Measurements from ENCODE around the gene FCSK. TPM values are rescaled to one million over a fixed set of nuclear protein-coding genes. Genes with fewer than 3 reads are reported as not detected.

FCSK gene
- total and polyA plus RNA-seq, 2 of the 13 experiments (the other 11 are each of a cell fraction or from before 2014, with no cell fraction given) = 9.1 to 19.2 TPM

DNA sequence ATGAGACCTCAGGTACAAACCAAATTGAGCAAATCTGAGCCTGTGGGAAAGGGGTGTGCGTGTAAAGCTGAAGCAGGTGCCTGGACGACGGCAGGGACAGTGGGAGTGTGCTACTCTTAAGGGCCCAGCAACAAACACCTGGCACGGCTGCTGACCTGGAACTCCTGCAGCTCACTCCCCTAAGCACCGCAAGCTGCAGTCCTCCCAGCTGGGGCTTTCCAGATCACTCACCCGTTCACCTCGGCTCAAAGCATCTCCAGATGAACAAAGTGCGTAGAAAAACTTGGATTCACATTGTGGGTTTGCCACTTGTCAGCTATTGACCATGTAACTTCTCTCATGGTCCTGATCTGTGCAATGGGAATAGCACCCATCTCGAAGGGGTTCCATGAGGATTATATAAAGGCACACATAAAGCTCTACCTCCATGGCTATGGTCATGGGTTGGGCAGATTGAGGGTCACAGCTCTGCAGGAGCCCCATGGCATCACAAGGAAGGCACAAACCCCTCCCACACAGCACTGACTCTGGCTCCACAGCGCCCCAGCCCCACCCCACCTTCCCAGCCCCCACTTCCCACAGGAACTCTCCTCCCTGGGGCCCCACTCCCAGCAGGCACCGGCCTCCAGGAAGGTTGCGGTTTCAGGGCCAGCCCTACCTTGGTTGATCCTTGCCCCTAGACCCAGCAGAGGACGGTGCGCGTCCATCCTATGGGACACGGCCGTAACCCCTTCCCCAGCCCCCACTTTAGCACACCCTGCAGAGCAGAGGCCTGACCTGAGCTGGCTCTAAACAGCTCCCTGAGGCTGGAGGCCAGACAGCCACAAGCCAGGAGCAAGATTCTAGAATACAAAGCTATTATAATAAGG lies 37.4 kb upstream of the FCSK start (continued):
- TF ChIP-seq, protein P1, sequence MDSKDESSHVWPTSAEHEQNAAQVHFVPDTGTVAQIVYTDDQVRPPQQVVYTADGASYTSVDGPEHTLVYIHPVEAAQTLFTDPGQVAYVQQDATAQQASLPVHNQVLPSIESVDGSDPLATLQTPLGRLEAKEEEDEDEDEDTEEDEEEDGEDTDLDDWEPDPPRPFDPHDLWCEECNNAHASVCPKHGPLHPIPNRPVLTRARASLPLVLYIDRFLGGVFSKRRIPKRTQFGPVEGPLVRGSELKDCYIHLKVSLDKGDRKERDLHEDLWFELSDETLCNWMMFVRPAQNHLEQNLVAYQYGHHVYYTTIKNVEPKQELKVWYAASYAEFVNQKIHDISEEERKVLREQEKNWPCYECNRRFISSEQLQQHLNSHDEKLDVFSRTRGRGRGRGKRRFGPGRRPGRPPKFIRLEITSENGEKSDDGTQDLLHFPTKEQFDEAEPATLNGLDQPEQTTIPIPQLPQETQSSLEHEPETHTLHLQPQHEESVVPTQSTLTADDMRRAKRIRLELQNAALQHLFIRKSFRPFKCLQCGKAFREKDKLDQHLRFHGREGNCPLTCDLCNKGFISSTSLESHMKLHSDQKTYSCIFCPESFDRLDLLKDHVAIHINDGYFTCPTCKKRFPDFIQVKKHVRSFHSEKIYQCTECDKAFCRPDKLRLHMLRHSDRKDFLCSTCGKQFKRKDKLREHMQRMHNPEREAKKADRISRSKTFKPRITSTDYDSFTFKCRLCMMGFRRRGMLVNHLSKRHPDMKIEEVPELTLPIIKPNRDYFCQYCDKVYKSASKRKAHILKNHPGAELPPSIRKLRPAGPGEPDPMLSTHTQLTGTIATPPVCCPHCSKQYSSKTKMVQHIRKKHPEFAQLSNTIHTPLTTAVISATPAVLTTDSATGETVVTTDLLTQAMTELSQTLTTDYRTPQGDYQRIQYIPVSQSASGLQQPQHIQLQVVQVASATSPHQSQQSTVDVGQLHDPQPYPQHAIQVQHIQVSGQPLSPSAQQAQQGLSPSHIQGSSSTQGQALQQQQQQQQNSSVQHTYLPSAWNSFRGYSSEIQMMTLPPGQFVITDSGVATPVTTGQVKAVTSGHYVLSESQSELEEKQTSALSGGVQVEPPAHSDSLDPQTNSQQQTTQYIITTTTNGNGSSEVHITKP (CRISPR knock-in tag; IDR thresholded peaks at IDR 0.05; ENCODE audit: low read depth) = 0 out of 2 replicates have a peak, but pooled peaks have one; percentile 15
- TF ChIP-seq ZNF138 (CRISPR knock-in tag; IDR thresholded peaks at IDR 0.05; ENCODE audit: low read depth) (no peak), ZNF558 (CRISPR knock-in tag; IDR thresholded peaks at IDR 0.05; ENCODE audit: borderline replicate concordance) (no peak), ZNF30 (CRISPR knock-in tag; IDR thresholded peaks at IDR 0.05) (no peak), KLF6 (CRISPR knock-in tag; IDR thresholded peaks at IDR 0.05) (no peak), ZNF24 (IDR thresholded peaks at IDR 0.05) (no peak), ZNF746 (CRISPR knock-in tag; IDR thresholded peaks at IDR 0.05) (no peak), MXD4 (CRISPR knock-in tag; IDR thresholded peaks at IDR 0.05) (no peak), ZNF724P (CRISPR knock-in tag; IDR thresholded peaks at IDR 0.05; ENCODE audit: borderline replicate concordance) (no peak), PHF8 (CRISPR knock-in tag; IDR thresholded peaks at IDR 0.05) (no peak)
- TF ChIP-seq, protein P2, sequence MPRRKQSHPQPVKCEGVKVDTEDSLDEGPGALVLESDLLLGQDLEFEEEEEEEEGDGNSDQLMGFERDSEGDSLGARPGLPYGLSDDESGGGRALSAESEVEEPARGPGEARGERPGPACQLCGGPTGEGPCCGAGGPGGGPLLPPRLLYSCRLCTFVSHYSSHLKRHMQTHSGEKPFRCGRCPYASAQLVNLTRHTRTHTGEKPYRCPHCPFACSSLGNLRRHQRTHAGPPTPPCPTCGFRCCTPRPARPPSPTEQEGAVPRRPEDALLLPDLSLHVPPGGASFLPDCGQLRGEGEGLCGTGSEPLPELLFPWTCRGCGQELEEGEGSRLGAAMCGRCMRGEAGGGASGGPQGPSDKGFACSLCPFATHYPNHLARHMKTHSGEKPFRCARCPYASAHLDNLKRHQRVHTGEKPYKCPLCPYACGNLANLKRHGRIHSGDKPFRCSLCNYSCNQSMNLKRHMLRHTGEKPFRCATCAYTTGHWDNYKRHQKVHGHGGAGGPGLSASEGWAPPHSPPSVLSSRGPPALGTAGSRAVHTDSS (CRISPR knock-in tag; conservative IDR thresholded peaks at IDR 0.05) = no peak
- TF ChIP-seq, protein P3, sequence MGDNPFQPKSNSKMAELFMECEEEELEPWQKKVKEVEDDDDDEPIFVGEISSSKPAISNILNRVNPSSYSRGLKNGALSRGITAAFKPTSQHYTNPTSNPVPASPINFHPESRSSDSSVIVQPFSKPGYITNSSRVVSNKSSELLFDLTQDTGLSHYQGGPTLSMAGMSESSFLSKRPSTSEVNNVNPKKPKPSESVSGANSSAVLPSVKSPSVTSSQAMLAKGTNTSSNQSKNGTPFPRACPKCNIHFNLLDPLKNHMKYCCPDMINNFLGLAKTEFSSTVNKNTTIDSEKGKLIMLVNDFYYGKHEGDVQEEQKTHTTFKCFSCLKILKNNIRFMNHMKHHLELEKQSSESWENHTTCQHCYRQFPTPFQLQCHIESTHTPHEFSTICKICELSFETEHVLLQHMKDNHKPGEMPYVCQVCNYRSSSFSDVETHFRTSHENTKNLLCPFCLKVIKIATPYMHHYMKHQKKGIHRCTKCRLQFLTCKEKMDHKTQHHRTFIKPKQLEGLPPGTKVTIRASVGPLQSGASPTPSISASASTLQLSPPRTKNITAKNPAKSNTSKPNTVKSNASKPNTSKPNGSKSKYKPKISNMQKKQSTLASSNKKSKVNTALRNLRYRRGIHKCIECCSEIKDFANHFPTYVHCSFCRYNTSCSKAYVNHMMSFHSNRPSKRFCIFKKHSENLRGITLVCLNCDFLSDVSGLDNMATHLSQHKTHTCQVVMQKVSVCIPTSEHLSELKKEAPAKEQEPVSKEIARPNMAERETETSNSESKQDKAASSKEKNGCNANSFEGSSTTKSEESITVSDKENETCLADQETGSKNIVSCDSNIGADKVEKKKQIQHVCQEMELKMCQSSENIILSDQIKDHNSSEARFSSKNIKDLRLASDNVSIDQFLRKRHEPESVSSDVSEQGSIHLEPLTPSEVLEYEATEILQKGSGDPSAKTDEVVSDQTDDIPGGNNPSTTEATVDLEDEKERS (CRISPR knock-in tag; IDR thresholded peaks at IDR 0.05) = no peak
- TF ChIP-seq, protein P4, sequence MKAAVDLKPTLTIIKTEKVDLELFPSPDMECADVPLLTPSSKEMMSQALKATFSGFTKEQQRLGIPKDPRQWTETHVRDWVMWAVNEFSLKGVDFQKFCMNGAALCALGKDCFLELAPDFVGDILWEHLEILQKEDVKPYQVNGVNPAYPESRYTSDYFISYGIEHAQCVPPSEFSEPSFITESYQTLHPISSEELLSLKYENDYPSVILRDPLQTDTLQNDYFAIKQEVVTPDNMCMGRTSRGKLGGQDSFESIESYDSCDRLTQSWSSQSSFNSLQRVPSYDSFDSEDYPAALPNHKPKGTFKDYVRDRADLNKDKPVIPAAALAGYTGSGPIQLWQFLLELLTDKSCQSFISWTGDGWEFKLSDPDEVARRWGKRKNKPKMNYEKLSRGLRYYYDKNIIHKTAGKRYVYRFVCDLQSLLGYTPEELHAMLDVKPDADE (CRISPR knock-in tag; IDR thresholded peaks at IDR 0.05) = no peak

Data from HepG2 (cell line).